ENCODE results near the gene PATJ.

DNA sequence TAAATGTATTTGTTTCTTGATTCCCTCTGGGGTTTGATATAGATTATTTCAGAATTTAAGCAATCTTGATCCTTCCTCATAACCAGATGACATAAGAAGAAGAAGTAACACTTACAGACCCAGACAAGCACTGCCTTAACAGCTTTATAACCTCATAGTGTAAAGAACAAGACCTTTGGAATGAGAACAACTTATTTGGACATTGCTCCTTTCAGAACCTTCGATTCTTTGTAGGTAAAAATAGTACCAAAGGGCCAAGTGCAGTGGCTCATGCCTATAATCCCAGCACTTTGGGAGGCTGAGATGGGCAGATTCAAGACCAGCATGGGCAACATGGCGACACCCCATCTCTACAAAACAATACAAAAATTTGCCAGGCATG is 32.4 kb upstream of the PATJ start:
- TF ChIP-seq SIN3A (IDR thresholded peaks at IDR 0.05; ENCODE audit: borderline replicate concordance, low read depth, low read length) (no peak), MEF2A (IDR thresholded peaks at IDR 0.05; ENCODE audit: borderline replicate concordance, low read depth) (no peak), EP300 (IDR thresholded peaks at IDR 0.05; ENCODE audit: borderline replicate concordance in 1 of 2, low read depth in 1 of 2, low read length in 1 of 2) (no peak), RFX5 (IDR thresholded peaks at IDR 0.05; ENCODE audit: low read length) (no peak)
- TF ChIP-seq, protein P1, sequence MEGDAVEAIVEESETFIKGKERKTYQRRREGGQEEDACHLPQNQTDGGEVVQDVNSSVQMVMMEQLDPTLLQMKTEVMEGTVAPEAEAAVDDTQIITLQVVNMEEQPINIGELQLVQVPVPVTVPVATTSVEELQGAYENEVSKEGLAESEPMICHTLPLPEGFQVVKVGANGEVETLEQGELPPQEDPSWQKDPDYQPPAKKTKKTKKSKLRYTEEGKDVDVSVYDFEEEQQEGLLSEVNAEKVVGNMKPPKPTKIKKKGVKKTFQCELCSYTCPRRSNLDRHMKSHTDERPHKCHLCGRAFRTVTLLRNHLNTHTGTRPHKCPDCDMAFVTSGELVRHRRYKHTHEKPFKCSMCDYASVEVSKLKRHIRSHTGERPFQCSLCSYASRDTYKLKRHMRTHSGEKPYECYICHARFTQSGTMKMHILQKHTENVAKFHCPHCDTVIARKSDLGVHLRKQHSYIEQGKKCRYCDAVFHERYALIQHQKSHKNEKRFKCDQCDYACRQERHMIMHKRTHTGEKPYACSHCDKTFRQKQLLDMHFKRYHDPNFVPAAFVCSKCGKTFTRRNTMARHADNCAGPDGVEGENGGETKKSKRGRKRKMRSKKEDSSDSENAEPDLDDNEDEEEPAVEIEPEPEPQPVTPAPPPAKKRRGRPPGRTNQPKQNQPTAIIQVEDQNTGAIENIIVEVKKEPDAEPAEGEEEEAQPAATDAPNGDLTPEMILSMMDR (IDR thresholded peaks at IDR 0.05): no peak

Data from SK-N-SH (cell line).